Measurements from ENCODE around the gene PSMA6.

The PSMA6 gene

GRCh38 chr14:35292770-35293561 is 784 bp downstream of the PSMA6 start:
- Histone ChIP-seq H3K18ac (ENCODE audit: low read length) (peak overlapping the region; percentile 91), H2BK120ac (ENCODE audit: insufficient read depth, low read length, poor library complexity) (peak overlapping the region; percentile 90), H2BK12ac (ENCODE audit: low read length) (no peak overlapping the region), H3K4ac (ENCODE audit: low read depth, low read length) (peak overlapping the region; percentile 99), H3K4me2 (ENCODE audit: low read length) (peak overlapping the region; percentile 84), H3K4me3 (ENCODE audit: low read depth, low read length) (peak overlapping the region; percentile 99), H3K36me3 (ENCODE audit: control insufficient read depth in 1 of 2, insufficient read depth in 2 of 2, low read length in 2 of 2) (peaks cover 3 to 5% of the 10 kb centered on the region in 2 experiments), H3K4me1 (ENCODE audit: control insufficient read depth in 1 of 2, insufficient read depth in 2 of 2, low read length in 2 of 2) (peaks cover 0 to 2% of the 10 kb centered on the region in 2 experiments), H2AK5ac (ENCODE audit: low read length) (peak overlapping the region; percentile 95), H4K8ac (ENCODE audit: low read depth, low read length) (peak overlapping the region; percentile 95), H3K27me3 (ENCODE audit: insufficient read depth, low read length) (no peaks in the 10 kb centered on the region), H3K23ac (ENCODE audit: low read length) (no peak overlapping the region), H3K79me1 (ENCODE audit: low read length) (peaks cover 6% of the 10 kb centered on the region), H4K91ac (ENCODE audit: low read depth, low read length) (peak overlapping the region; percentile 89), H3K9ac (ENCODE audit: low read length) (peak overlapping the region; percentile 100), H3K14ac (ENCODE audit: low read length) (peak overlapping the region; percentile 87), H2BK5ac (ENCODE audit: low read depth, low read length, poor library complexity) (peak overlapping the region; percentile 78), H2AFZ (ENCODE audit: insufficient read depth, low read length, poor library complexity) (peak overlapping the region; percentile 75), H3K9me3 (ENCODE audit: insufficient read depth, low read depth, low read length) (no peaks in the 10 kb centered on the region), H4K12ac (ENCODE audit: low read depth, low read length) (peak overlapping the region; percentile 87), H3K79me2 (ENCODE audit: control insufficient read depth, insufficient read depth, low read length, poor library complexity) (peaks cover 13% of the 10 kb centered on the region), H3K27ac (ENCODE audit: low read depth, low read length) (peak overlapping the region; percentile 79)
- peak in 1 of 2 donors; percentile 29 for DNase-seq
- no CpG with 5 or more reads among the region's 14 CpGs for WGBS (ENCODE audit: extremely low coverage, insufficient coverage, insufficient read length)

- H2BK5ac ChIP-seq (ENCODE audit: low read depth, low read length, poor library complexity): no peak overlapping the region
- H4K91ac ChIP-seq (ENCODE audit: low read depth, low read length): no peak overlapping the region
- H4K12ac ChIP-seq (ENCODE audit: low read depth, low read length): no peak overlapping the region
- peak overlapping the region; percentile 92 for H3K4ac ChIP-seq (ENCODE audit: low read depth, low read length)
- no peak overlapping the region for H3K27ac ChIP-seq (ENCODE audit: low read depth, low read length)
- no peak overlapping the region for H2AK5ac ChIP-seq (ENCODE audit: low read length)
- no peak overlapping the region for H3K18ac ChIP-seq (ENCODE audit: low read length)
- no peak overlapping the region for H4K8ac ChIP-seq (ENCODE audit: low read depth, low read length)
- peaks cover 15% of the 10 kb centered on the region for H3K79me2 ChIP-seq (ENCODE audit: control insufficient read depth, insufficient read depth, low read length, poor library complexity)
- no peak for DNase-seq
- peak overlapping the region; percentile 19 for H3K9ac ChIP-seq (ENCODE audit: low read length)
- H2BK120ac ChIP-seq (ENCODE audit: insufficient read depth, low read length, poor library complexity): no peak overlapping the region
- no peaks in the 10 kb centered on the region for H3K27me3 ChIP-seq (ENCODE audit: insufficient read depth, low read length)
- no peaks in the 10 kb centered on the region for H3K9me3 ChIP-seq (ENCODE audit: insufficient read depth, low read depth, low read length)
- WGBS (ENCODE audit: extremely low coverage, insufficient coverage, insufficient read length): no CpG with 5 or more reads among the region's 1 CpG
- H3K4me3 ChIP-seq (ENCODE audit: low read depth, low read length): no peak overlapping the region
- H3K4me2 ChIP-seq (ENCODE audit: low read length): no peak overlapping the region
- H3K23ac ChIP-seq (ENCODE audit: low read length): no peak overlapping the region
- H2AFZ ChIP-seq (ENCODE audit: insufficient read depth, low read length, poor library complexity): no peak overlapping the region
- peaks cover 3 to 5% of the 10 kb centered on the region in 2 experiments for H3K36me3 ChIP-seq (ENCODE audit: control insufficient read depth in 1 of 2, insufficient read depth in 2 of 2, low read length in 2 of 2)
- no peak overlapping the region for H3K14ac ChIP-seq (ENCODE audit: low read length)
- peaks cover 0 to 2% of the 10 kb centered on the region in 2 experiments for H3K4me1 ChIP-seq (ENCODE audit: control insufficient read depth in 1 of 2, insufficient read depth in 2 of 2, low read length in 2 of 2)
- no peak overlapping the region for H2BK12ac ChIP-seq (ENCODE audit: low read length)
- peaks cover 6% of the 10 kb centered on the region for H3K79me1 ChIP-seq (ENCODE audit: low read length)
These were observed 3.6 kb downstream of the PSMA6 start for GRCh38 chr14:35295845-35296161.

DNA sequence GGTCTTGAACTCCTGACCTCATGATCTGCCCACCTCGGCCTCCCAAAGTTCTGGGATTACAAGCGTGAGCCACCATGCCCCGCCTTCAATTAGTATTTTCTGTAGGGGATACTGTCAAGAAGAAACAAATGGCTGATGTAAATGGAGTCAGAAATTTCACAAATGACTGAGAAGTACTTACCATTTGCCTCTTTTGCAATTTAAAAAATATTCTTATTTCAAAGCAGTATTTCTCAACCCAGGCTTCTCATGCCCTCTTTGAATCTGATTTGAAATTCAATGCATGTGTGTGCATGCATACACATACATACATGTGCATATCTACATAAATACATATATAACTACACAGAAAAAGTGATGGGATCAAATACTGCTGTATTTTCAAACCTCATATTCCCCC is 4.4 kb downstream of the PSMA6 start:
- WGBS (ENCODE audit: extremely low coverage, insufficient coverage, insufficient read length): no CpG with 5 or more reads among the region's 3 CpGs
- peaks cover 15% of the 10 kb centered on the region for H3K79me2 ChIP-seq (ENCODE audit: control insufficient read depth, insufficient read depth, low read length, poor library complexity)
- DNase-seq: peak in 1 of 2 donors; percentile 16

DNA sequence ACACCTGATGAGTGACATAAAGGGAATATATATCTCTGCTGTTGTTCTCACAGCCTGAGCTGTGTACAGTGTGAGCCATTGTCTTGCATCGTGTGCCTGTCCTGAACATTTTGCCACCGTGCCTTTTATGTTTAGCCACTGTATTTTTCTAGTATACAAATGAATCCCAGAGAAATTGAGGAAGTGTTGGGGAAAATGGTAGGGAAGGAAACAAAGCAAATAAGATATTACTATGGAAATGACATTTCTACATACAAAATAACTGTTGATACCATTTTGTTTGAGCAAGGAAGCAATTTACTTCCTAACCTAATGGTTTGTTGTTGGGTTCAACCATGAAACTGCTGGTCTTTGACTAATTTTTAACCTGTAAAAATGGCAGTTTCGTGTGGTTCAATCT is 5.5 kb downstream of the PSMA6 start:
- H3K23ac ChIP-seq (ENCODE audit: low read length): no peak overlapping the region
- H3K14ac ChIP-seq (ENCODE audit: low read length): no peak overlapping the region
- H3K36me3 ChIP-seq (ENCODE audit: control insufficient read depth in 1 of 2, insufficient read depth in 2 of 2, low read length in 2 of 2): peaks cover 3 to 5% of the 10 kb centered on the region in 2 experiments
- H2AK5ac ChIP-seq (ENCODE audit: low read length): no peak overlapping the region
- H3K4me2 ChIP-seq (ENCODE audit: low read length): no peak overlapping the region
- H2BK12ac ChIP-seq (ENCODE audit: low read length): no peak overlapping the region
- H2AFZ ChIP-seq (ENCODE audit: insufficient read depth, low read length, poor library complexity): no peak overlapping the region
- H3K4me3 ChIP-seq (ENCODE audit: low read depth, low read length): no peak overlapping the region
- H3K9me3 ChIP-seq (ENCODE audit: insufficient read depth, low read depth, low read length): no peaks in the 10 kb centered on the region
- no peak overlapping the region for H3K18ac ChIP-seq (ENCODE audit: low read length)
- no peak overlapping the region for H4K91ac ChIP-seq (ENCODE audit: low read depth, low read length)
- H4K8ac ChIP-seq (ENCODE audit: low read depth, low read length): no peak overlapping the region
- no peak overlapping the region for H2BK120ac ChIP-seq (ENCODE audit: insufficient read depth, low read length, poor library complexity)
- H3K27me3 ChIP-seq (ENCODE audit: insufficient read depth, low read length): no peaks in the 10 kb centered on the region
- H4K12ac ChIP-seq (ENCODE audit: low read depth, low read length): no peak overlapping the region
- H3K4ac ChIP-seq (ENCODE audit: low read depth, low read length): peak overlapping the region; percentile 81
- peaks cover 8% of the 10 kb centered on the region for H3K79me2 ChIP-seq (ENCODE audit: control insufficient read depth, insufficient read depth, low read length, poor library complexity)
- no peak overlapping the region for H2BK5ac ChIP-seq (ENCODE audit: low read depth, low read length, poor library complexity)
- DNase-seq: no peak
- WGBS (ENCODE audit: extremely low coverage, insufficient coverage, insufficient read length): no CpG with 5 or more reads among the region's 3 CpGs
- no peak overlapping the region for H3K9ac ChIP-seq (ENCODE audit: low read length)
- no peaks in the 10 kb centered on the region for H3K4me1 ChIP-seq (ENCODE audit: control insufficient read depth in 1 of 2, insufficient read depth in 2 of 2, low read length in 2 of 2)
- no peaks in the 10 kb centered on the region for H3K79me1 ChIP-seq (ENCODE audit: low read length)
- no peak overlapping the region for H3K27ac ChIP-seq (ENCODE audit: low read depth, low read length)

More for the DNA sequence above, 4.4 kb downstream of the PSMA6 start:
- Histone ChIP-seq H4K12ac (ENCODE audit: low read depth, low read length) (no peak overlapping the region), H3K36me3 (ENCODE audit: control insufficient read depth in 1 of 2, insufficient read depth in 2 of 2, low read length in 2 of 2) (peaks cover 3 to 5% of the 10 kb centered on the region in 2 experiments), H3K23ac (ENCODE audit: low read length) (no peak overlapping the region), H3K4me2 (ENCODE audit: low read length) (no peak overlapping the region), H2BK5ac (ENCODE audit: low read depth, low read length, poor library complexity) (no peak overlapping the region), H4K91ac (ENCODE audit: low read depth, low read length) (no peak overlapping the region), H2AK5ac (ENCODE audit: low read length) (no peak overlapping the region), H3K14ac (ENCODE audit: low read length) (no peak overlapping the region), H2BK12ac (ENCODE audit: low read length) (no peak overlapping the region), H3K79me1 (ENCODE audit: low read length) (peaks cover 6% of the 10 kb centered on the region), H3K18ac (ENCODE audit: low read length) (no peak overlapping the region), H3K4ac (ENCODE audit: low read depth, low read length) (no peak overlapping the region), H3K9me3 (ENCODE audit: insufficient read depth, low read depth, low read length) (no peaks in the 10 kb centered on the region), H4K8ac (ENCODE audit: low read depth, low read length) (no peak overlapping the region), H2AFZ (ENCODE audit: insufficient read depth, low read length, poor library complexity) (no peak overlapping the region), H2BK120ac (ENCODE audit: insufficient read depth, low read length, poor library complexity) (no peak overlapping the region), H3K4me3 (ENCODE audit: low read depth, low read length) (no peak overlapping the region), H3K27me3 (ENCODE audit: insufficient read depth, low read length) (no peaks in the 10 kb centered on the region), H3K4me1 (ENCODE audit: control insufficient read depth in 1 of 2, insufficient read depth in 2 of 2, low read length in 2 of 2) (no peaks in the 10 kb centered on the region), H3K27ac (ENCODE audit: low read depth, low read length) (no peak overlapping the region), H3K9ac (ENCODE audit: low read length) (no peak overlapping the region)
